HG02970 (cell line): ENCODE measurements around the gene SLC44A1.

Experiments used
- ATAC-seq: cut with Tn5 transposase; IDR thresholded peaks from one replicate; pipeline ENCODE4 v1.9.1; 2021; ENCODE audit warnings: mild to moderate bottlenecking, moderate library complexity, moderate number of reproducible peaks; ENCODE audit not compliant: unreplicated experiment, low FRiP score

SLC44A1 gene

GRCh38 chr9:105296445-105296844 is 52.0 kb downstream of the SLC44A1 start:
- no peak for ATAC-seq

GRCh38 chr9:105296877-105297287 is 52.4 kb downstream of the SLC44A1 start:
- no peak for ATAC-seq

GRCh38 chr9:105297442-105298075 is 53.1 kb downstream of the SLC44A1 start:
- ATAC-seq = no peak

GRCh38 chr9:105299190-105299854 is 54.9 kb downstream of the SLC44A1 start:
- ATAC-seq = no peak

- no peak for ATAC-seq
These were observed 58.3 kb downstream of the SLC44A1 start for GRCh38 chr9:105302728-105303127.

GRCh38 chr9:105305856-105306255 is 61.4 kb downstream of the SLC44A1 start:
- ATAC-seq = no peak

GRCh38 chr9:105306351-105307140 is 62.1 kb downstream of the SLC44A1 start:
- no peak for ATAC-seq

- ATAC-seq = no peak
These were observed 63.2 kb downstream of the SLC44A1 start for GRCh38 chr9:105307591-105308130.

- no peak for ATAC-seq
These were observed 64.2 kb downstream of the SLC44A1 start for GRCh38 chr9:105308461-105309341.

- ATAC-seq = no peak
These were observed 65.1 kb downstream of the SLC44A1 start for GRCh38 chr9:105309531-105309931.

GRCh38 chr9:105311306-105311705 is 66.9 kb downstream of the SLC44A1 start:
- no peak for ATAC-seq

- ATAC-seq = no peak
These were observed 68.8 kb downstream of the SLC44A1 start for GRCh38 chr9:105313238-105313637.

- ATAC-seq = no peak
These were observed 72.3 kb downstream of the SLC44A1 start for GRCh38 chr9:105316703-105317102.

- ATAC-seq = no peak
These were observed 74.3 kb downstream of the SLC44A1 start for GRCh38 chr9:105318729-105319191.

GRCh38 chr9:105319202-105319813 is 74.9 kb downstream of the SLC44A1 start:
- no peak for ATAC-seq

GRCh38 chr9:105320568-105320967 is 76.1 kb downstream of the SLC44A1 start:
- ATAC-seq = no peak

- ATAC-seq = no peak
These were observed 83.8 kb downstream of the SLC44A1 start for GRCh38 chr9:105328296-105328695.

- no peak for ATAC-seq
These were observed 84.6 kb downstream of the SLC44A1 start for GRCh38 chr9:105328872-105329718.

GRCh38 chr9:105329719-105330062 is 85.2 kb downstream of the SLC44A1 start:
- ATAC-seq = no peak
